GM06990 (cell line): Measurements from ENCODE around the gene MNDA.

Experiments
- DNase-seq: peaks from one replicate; pipeline ENCODE4 v3.0.0-alpha.2; 2011; ENCODE audit not compliant: insufficient read length; ENCODE audit errors: extremely low read depth
- H3K27me3 ChIP-seq: replicated peaks from 2 replicates; pipeline ENCODE4 v1.6.0; 2011; ENCODE audit warnings: low read length; ENCODE audit not compliant: control insufficient read depth, insufficient read depth
- H3K36me3 ChIP-seq: 2 replicates; pipeline ENCODE4 v1.5.1; 2011; ENCODE audit warnings: low read length; ENCODE audit not compliant: control insufficient read depth, insufficient read depth
- H3K4me3 ChIP-seq: replicated peaks from 2 replicates; pipeline ENCODE4 v1.5.1; 2011; ENCODE audit warnings: low read depth, mild to moderate bottlenecking, control low read depth, low read length
- CTCF ChIP-seq: IDR thresholded peaks from 2 replicates; pipeline ENCODE4 v1.5.1; 2011; ENCODE audit warnings: low read length, control low read depth, mild to moderate bottlenecking, inconsistent platforms; ENCODE audit not compliant: insufficient read depth, poor library complexity, severe bottlenecking

Gene MNDA

GRCh38 chr1:158893654-158894053 is 62.5 kb downstream of the MNDA start:
- no peak for TF ChIP-seq CTCF
- H3K36me3 ChIP-seq: no peaks in the 10 kb centered on the region
- no peak for DNase-seq
- H3K27me3 ChIP-seq: no peaks in the 10 kb centered on the region
- H3K4me3 ChIP-seq: no peak overlapping the region

GRCh38 chr1:158898722-158899121 is 67.6 kb downstream of the MNDA start:
- Histone ChIP-seq H3K4me3 (no peak overlapping the region), H3K36me3 (no peaks in the 10 kb centered on the region), H3K27me3 (no peaks in the 10 kb centered on the region)
- DNase-seq: no peak
- no peak for TF ChIP-seq CTCF
